GM13976 (cell line): Measurements from ENCODE around the gene RSPO1.

ENCODE experiments used
- DNase-seq: peaks from one replicate; pipeline ENCODE4 v3.0.0; 2012; ENCODE audit warnings: low spot score
- CTCF ChIP-seq: IDR thresholded peaks from 2 replicates; pipeline ENCODE4 v1.5.1; 2012; ENCODE audit warnings: borderline replicate concordance, mild to moderate bottlenecking; ENCODE audit not compliant: insufficient read depth; ENCODE audit errors: extremely low read depth, missing control alignments, control extremely low read depth
- in situ Hi-C: fragments of 300-500 bp; cut with MboI; formaldehyde crosslinking; loops from one replicate; pipeline ENCODE4 v1.12.0; 2022; ENCODE audit warnings: low sequenced_read_pairs, mixed read lengths, inconsistent platforms; ENCODE audit not compliant: unreplicated experiment

Gene RSPO1

DNA sequence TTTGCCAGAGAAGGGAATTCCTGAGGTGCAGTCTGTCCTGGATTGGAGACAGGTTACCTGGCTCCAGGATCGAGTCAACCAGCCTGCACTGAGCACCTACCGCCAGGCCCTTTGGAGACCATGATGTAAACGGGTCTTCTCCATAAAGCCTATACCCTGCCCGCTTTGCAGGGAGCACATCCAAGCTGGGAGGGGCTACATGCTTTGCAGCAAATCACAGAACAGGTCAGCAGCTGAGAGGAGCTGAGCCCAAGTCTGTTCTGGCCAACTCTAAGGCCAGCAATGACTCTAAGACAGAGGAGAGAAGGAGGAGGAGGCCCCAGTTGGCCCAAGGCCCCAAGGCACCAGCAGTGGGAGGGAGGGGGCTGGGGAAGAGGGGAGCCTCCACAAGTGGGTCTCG lies 15.5 kb upstream of the RSPO1 start:
- in situ Hi-C loops = no loop called here
- no peak for DNase-seq
- no peak for TF ChIP-seq CTCF

- no peak for DNase-seq
- in situ Hi-C loops = no loop called here
- TF ChIP-seq CTCF = no peak
Measured at GRCh38 chr1:37647281-37647680, 12.6 kb upstream of the RSPO1 start.

DNA sequence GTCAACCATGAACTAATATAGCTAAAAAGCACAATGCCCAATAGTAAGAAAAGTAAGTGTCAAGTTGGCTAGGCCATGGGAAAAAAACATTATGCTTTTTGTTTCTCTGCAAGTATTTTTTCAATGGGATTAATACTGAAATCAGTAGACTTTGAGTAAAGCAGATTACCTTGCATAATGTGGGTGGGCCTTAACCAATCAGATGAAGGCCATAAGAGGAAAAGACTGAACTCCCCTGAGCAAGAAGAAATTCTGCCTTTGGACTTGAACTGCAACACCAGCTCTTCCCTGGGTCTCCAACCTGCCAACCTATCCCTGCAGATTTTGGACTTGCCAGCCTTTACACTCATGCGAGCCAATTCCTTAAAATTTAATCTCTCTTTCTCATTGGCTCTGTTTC lies 6.4 kb upstream of the RSPO1 start:
- DNase-seq = no peak
- in situ Hi-C loops = no loop called here
- TF ChIP-seq CTCF = no peak

DNA sequence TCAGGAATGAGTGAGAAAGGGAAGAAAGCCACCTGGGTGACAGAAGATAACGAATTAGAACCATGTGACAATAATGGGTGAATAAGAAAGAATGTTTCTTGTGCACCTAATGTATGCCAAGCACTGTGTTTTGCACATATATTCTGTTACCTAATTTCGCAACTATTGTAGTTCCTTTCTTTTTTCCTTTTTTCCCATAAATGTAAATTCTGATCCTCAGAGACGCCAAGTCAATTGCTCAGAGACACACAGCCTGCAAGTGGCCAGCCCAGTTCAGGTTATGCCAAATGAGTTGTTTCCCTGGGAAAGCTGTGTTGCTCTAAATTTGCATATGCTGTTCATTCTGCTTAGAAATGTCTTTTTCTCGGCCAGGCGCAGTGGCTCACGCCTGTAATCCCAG lies 1.7 kb upstream of the RSPO1 start:
- in situ Hi-C loops = no loop called here
- DNase-seq = no peak
- TF ChIP-seq CTCF = no peak

DNA sequence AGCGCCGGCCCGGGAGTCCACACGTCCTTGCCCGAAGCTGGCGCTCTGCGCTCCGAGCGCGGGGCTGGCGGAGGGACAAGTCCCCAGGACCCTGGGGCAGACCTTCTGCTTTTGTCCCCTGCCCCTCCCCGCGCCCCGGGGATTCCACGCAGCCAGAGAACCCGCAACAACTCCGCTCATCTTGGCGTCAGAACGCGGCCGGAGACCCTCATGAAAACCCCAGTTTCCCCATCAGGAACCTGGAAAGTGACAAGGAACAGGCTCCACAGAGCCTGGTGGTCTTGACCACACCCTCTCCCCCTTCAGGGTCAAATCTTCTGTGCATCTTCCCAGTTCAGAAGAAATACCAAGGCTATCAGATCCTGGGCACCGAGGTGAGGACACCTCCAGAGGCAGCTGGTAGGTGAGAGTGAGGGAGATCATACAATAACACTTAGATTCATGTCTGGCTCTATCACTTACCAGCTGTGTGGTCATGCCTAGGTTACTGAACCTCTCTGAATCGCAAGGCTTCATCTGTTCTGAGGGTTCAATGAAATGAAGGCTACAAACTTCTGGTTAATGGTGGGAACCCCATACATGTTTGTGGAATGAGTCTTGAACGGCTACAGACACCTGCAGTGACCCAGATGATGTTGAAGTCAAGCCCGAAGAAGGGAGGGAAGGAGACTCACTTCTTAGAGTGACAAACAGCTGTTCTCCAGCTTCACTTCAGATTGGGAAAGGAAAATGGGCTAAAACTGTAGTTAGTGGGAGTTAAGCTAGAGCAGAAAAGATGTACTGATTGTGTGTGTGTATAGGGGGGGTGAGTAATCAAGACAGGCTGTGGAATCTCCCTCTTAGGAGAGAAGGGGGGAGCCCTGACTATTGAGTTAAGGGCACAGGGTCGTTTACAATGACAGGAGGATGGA lies 555 bp upstream of the RSPO1 start:
- in situ Hi-C loops = no loop called here
- no peak for DNase-seq
- no peak for TF ChIP-seq CTCF

DNA sequence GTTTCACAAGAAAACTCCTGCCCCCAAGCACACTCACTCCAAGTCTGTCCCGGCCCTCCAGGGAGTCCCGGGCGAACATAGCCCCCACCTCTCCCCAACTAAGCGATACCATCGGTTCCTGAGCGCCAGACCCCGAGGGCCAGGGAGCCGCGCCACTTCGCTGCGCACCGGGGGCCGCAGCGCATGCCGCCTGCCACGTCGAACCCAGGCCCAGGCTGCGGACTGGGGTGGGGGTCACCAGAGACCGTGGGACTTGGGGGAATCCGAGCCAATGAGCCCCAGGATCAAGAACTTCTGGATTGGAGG lies 801 bp downstream of the RSPO1 start:
- no peak for TF ChIP-seq CTCF
- in situ Hi-C loops = no loop called here
- no peak for DNase-seq
